ENCODE results near the gene CTRB1. TPM values are rescaled to one million over a fixed set of nuclear protein-coding genes. Genes with fewer than 3 reads are reported as not detected.

The CTRB1 gene
- total RNA-seq, 1 donor from 2014 or later: not detected

DNA sequence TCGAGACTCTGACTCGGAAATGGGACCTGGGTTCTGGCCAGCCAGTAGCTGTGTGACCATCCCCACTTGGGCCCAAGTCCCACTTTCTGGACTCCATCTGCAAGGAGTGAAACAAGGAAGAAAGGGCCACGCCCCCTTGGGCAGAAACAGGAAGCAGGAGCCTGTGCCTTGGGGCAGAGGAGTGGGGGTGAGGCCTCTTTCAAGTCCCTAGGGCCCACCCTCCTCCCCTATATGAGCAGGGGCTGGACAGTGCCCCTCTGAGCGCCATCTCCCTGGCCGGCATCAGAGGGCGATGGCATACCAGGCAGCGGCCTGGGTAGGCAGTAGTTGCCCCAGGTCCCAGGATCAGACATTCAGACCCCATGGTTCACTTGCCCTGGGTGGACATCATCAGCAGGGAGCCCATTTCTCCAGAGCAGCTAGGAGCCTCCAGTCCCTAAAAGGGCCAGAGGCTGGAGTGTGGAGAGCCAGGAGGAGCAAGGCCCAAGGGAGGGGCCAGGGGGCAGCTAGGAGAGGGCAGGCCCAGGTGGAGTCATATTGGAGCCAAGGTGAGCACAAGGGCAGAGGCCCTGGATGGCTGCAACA is 25.5 kb downstream of the CTRB1 start:
- Histone ChIP-seq H3K4me1 (peaks cover 71% of the 10 kb centered on the region), H3K27ac (peak overlapping the region; percentile 88), H3K9me3 (no peaks in the 10 kb centered on the region), H3K27me3 (ENCODE audit: low read depth) (no peaks in the 10 kb centered on the region), H3K4me3 (no peak overlapping the region), H3K36me3 (peaks cover 37% of the 10 kb centered on the region)
- ATAC-seq: peak in 1 of 2 donors; percentile 6
- intact Hi-C loops (cut with DNase I): no loop called here
- DNase-seq: peak; percentile 76
- TF ChIP-seq CTCF (IDR thresholded peaks at IDR 0.05): no peak

GRCh38 chr16:75244844-75245758 is 26.3 kb downstream of the CTRB1 start:
- DNase-seq: peak; percentile 83
- H3K4me3 ChIP-seq: peak overlapping the region; percentile 22
- peaks cover 30% of the 10 kb centered on the region for H3K36me3 ChIP-seq
- peak overlapping the region; percentile 88 for H3K27ac ChIP-seq
- no peak for TF ChIP-seq CTCF (IDR thresholded peaks at IDR 0.05)
- peaks cover 71% of the 10 kb centered on the region for H3K4me1 ChIP-seq
- H3K9me3 ChIP-seq: no peaks in the 10 kb centered on the region
- ATAC-seq: peak; percentile 78 to 85
- no peaks in the 10 kb centered on the region for H3K27me3 ChIP-seq (ENCODE audit: low read depth)
- intact Hi-C loops (cut with DNase I): no loop called here

DNA sequence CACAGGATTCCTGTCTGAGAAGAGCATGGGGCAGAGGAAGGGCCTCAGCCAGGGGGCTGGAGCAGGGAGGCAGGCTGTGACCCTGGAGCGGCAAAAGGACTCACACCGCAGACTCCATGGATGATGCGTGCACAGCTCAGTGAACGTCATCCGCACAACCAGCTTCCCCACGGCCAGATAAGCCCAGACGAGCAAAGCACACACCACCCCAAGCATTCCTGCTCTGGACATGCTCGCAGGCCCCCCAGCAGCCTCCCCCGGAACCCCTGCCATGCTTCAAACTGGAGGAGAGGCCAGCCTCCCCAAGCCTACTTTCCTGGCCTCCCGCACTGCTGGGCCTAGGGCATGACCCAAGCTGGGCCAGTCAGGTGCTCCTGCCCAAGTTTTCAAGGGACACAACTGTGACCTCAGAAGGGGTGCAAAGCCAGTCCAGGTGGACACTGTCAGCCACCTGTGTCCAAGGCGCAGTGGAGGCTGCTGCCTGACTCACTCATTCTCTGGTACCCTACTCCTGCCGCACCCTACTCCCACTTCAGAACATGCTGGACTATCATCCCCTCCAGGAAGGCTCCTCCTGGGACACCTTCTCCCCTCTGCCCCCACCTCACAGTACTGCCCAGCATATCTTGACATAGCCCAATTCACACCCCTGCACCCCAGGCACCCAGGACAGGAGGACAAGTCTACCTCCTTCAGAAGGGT is 27.9 kb downstream of the CTRB1 start:
- Histone ChIP-seq H3K4me3 (no peak overlapping the region), H3K36me3 (peaks cover 14% of the 10 kb centered on the region), H3K4me1 (peaks cover 78% of the 10 kb centered on the region), H3K27ac (peak overlapping the region; percentile 88), H3K27me3 (ENCODE audit: low read depth) (no peaks in the 10 kb centered on the region), H3K9me3 (no peaks in the 10 kb centered on the region)
- TF ChIP-seq CTCF (IDR thresholded peaks at IDR 0.05): no peak
- DNase-seq (no peak), ATAC-seq (no peak)
- intact Hi-C loops (cut with DNase I): no loop called here

DNA sequence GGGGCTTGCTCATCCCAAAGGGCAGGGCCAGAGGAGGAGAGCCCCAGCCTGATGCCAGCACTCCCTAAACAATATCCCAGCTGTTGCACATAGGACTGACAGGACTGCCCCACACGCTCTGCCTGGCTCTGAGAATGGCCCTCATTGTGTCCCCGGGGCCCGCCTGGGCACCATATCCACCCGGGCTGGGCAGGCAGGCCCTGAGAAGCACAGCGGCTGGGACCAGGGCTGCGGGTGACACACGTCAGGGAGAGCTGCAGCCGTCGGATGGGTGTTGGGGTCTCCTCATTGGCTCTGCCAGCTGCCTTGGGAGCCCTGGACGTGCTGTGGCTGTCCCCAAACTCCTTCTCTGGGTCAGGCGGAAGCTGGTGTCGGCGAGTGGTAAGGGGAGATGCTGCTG is 28.5 kb downstream of the CTRB1 start:
- peak overlapping the region; percentile 8 for H3K4me3 ChIP-seq
- intact Hi-C loops (cut with DNase I): no loop called here
- peaks cover 83% of the 10 kb centered on the region for H3K4me1 ChIP-seq
- ATAC-seq: no peak
- peak overlapping the region; percentile 88 for H3K27ac ChIP-seq
- H3K9me3 ChIP-seq: no peaks in the 10 kb centered on the region
- no peak for DNase-seq
- peaks cover 9% of the 10 kb centered on the region for H3K36me3 ChIP-seq
- no peaks in the 10 kb centered on the region for H3K27me3 ChIP-seq (ENCODE audit: low read depth)
- TF ChIP-seq CTCF (IDR thresholded peaks at IDR 0.05): no peak

- DNase-seq: no peak
- intact Hi-C loops (cut with DNase I): no loop called here
- peaks cover 91% of the 10 kb centered on the region for H3K4me1 ChIP-seq
Observed at GRCh38 chr16:75248142-75248535, 29.4 kb downstream of the CTRB1 start.

More at GRCh38 chr16:75248142-75248535, 29.4 kb downstream of the CTRB1 start:
- H3K27me3 ChIP-seq (ENCODE audit: low read depth): no peaks in the 10 kb centered on the region
- H3K9me3 ChIP-seq: no peaks in the 10 kb centered on the region
- peak overlapping the region; percentile 88 for H3K27ac ChIP-seq
- TF ChIP-seq CTCF (IDR thresholded peaks at IDR 0.05): no peak
- H3K36me3 ChIP-seq: no peaks in the 10 kb centered on the region
- ATAC-seq: no peak
- H3K4me3 ChIP-seq: peak overlapping the region; percentile 17
